ENCODE results near the gene TMEM33.
"Not testable (repeated sequence)": the region's sequence is repeated elsewhere in the genome, so short reads cannot be mapped to it uniquely, and the experiment has no call there.

TMEM33 gene

GRCh38 chr4:41934901-41935651 is at the start of gene TMEM33:
Gene TMEM33 (plus strand): TSS chr4:41935429. CDS start chr4:41935485, 56 bp downstream.
- DNase-seq: peak; percentile 86

GRCh38 chr4:41885456-41885855 is 49.8 kb upstream of the TMEM33 start:
- DNase-seq: no peak

- no peak for DNase-seq
These were observed 48.0 kb upstream of the TMEM33 start for GRCh38 chr4:41887277-41887676.

- peak; percentile 56 for DNase-seq
These were observed 47.2 kb upstream of the TMEM33 start for GRCh38 chr4:41887821-41888686.

- no peak for DNase-seq
These were observed 46.5 kb upstream of the TMEM33 start for GRCh38 chr4:41888687-41889074.

GRCh38 chr4:41889317-41889716 is 45.9 kb upstream of the TMEM33 start:
- DNase-seq: no peak

- no peak for DNase-seq
These were observed 45.1 kb upstream of the TMEM33 start for GRCh38 chr4:41890085-41890484.

GRCh38 chr4:41896648-41897047 is 38.6 kb upstream of the TMEM33 start:
- no peak for DNase-seq

GRCh38 chr4:41897698-41898097 is 37.5 kb upstream of the TMEM33 start:
- DNase-seq: no peak

GRCh38 chr4:41909136-41909535 is 26.1 kb upstream of the TMEM33 start:
- not testable (repeated sequence) for DNase-seq

GRCh38 chr4:41912546-41912945 is 22.7 kb upstream of the TMEM33 start:
- no peak for DNase-seq

- no peak for DNase-seq
These were observed 21.7 kb upstream of the TMEM33 start for GRCh38 chr4:41913509-41913908.

GRCh38 chr4:41918278-41918677 is 17.0 kb upstream of the TMEM33 start:
- DNase-seq: no peak

GRCh38 chr4:41920416-41920815 is 14.8 kb upstream of the TMEM33 start:
- not testable (repeated sequence) for DNase-seq

- no peak for DNase-seq
These were observed 13.8 kb upstream of the TMEM33 start for GRCh38 chr4:41921476-41921875.

- DNase-seq: no peak
These were observed 7.3 kb upstream of the TMEM33 start for GRCh38 chr4:41927796-41928499.

GRCh38 chr4:41930139-41930831 is 4.9 kb upstream of the TMEM33 start:
- DNase-seq: no peak

GRCh38 chr4:41932988-41933387 is 2.2 kb upstream of the TMEM33 start:
- DNase-seq: no peak

GRCh38 chr4:41933997-41934503 is 1.2 kb upstream of the TMEM33 start:
- DNase-seq: no peak

GRCh38 chr4:41934514-41934900 is 722 bp upstream of the TMEM33 start:
- no peak for DNase-seq

GRCh38 chr4:41935652-41936021 is 408 bp downstream of the TMEM33 start:
- peak; percentile 37 for DNase-seq

- DNase-seq: no peak
These were observed 3.9 kb downstream of the TMEM33 start for GRCh38 chr4:41939016-41939626.
